ENCODE measurements around the gene PSENEN.

DNA sequence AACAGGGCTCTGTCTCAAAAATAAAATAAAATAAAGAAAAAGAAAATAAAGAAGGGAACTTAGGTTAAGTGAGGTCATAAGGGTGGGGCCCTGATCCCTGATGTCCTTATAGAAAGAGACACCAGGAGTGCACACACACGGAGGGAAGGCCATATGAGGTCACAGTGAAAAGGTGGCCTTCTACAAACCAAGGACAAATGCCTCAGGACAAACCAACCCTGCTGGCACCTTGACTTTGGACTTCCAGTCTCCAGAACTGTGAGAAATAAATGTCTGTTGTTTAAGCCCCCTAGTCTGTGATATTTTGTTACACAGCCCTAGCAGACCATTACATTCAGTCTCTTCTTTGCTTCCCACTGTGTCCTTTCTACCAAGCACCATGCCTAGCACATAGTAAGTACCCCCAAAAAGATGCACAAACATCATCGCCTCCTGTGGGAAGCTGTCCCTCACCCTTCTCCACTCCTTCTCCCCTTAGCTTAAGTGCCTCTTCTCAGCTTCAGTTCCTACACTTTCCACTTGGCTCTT lies 49.5 kb upstream of the PSENEN start:
- TF ChIP-seq, protein P1, sequence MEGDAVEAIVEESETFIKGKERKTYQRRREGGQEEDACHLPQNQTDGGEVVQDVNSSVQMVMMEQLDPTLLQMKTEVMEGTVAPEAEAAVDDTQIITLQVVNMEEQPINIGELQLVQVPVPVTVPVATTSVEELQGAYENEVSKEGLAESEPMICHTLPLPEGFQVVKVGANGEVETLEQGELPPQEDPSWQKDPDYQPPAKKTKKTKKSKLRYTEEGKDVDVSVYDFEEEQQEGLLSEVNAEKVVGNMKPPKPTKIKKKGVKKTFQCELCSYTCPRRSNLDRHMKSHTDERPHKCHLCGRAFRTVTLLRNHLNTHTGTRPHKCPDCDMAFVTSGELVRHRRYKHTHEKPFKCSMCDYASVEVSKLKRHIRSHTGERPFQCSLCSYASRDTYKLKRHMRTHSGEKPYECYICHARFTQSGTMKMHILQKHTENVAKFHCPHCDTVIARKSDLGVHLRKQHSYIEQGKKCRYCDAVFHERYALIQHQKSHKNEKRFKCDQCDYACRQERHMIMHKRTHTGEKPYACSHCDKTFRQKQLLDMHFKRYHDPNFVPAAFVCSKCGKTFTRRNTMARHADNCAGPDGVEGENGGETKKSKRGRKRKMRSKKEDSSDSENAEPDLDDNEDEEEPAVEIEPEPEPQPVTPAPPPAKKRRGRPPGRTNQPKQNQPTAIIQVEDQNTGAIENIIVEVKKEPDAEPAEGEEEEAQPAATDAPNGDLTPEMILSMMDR (IDR thresholded peaks at IDR 0.05): no peak
- TF ChIP-seq POLR2A (IDR thresholded peaks at IDR 0.05): no peak
